Middle frontal gyrus (tissue), 1 donor: ENCODE results near the gene PTGER1.
"Not testable (repeated sequence)": the region's sequence is repeated elsewhere in the genome, so short reads cannot be mapped to it uniquely, and the experiment has no call there.

Experiments
- DNase-seq: peaks from one replicate; pipeline ENCODE4 v3.0.0-alpha.2; 2015; ENCODE audit warnings: low spot score; ENCODE audit errors: extremely low spot score

The PTGER1 gene

GRCh38 chr19:14475251-14476073 lies at the start of gene PTGER1:
TSS of gene PTGER1 (minus strand) at chr19:14475354. CDS start at chr19:14474320, 1,034 bp downstream.
- DNase-seq: no peak

- DNase-seq: no peak
These were observed 45.4 kb upstream of the PTGER1 start for GRCh38 chr19:14520543-14520942.

- no peak for DNase-seq
These were observed 44.8 kb upstream of the PTGER1 start for GRCh38 chr19:14519860-14520407.

GRCh38 chr19:14519245-14519859 lies 44.2 kb upstream of the PTGER1 start:
- no peak for DNase-seq

GRCh38 chr19:14517840-14518505 lies 42.8 kb upstream of the PTGER1 start, which contains the start of gene DNAJB1:
TSS of gene DNAJB1 (minus strand) at chr19:14518397. CDS start at chr19:14518349, 48 bp downstream.
- peak; percentile 74 for DNase-seq

GRCh38 chr19:14517446-14517839 lies 42.3 kb upstream of the PTGER1 start:
- DNase-seq: no peak

- DNase-seq: no peak
These were observed 41.7 kb upstream of the PTGER1 start for GRCh38 chr19:14516746-14517438.

- no peak for DNase-seq
These were observed 40.9 kb upstream of the PTGER1 start for GRCh38 chr19:14516048-14516534.

GRCh38 chr19:14515501-14516047 lies 40.4 kb upstream of the PTGER1 start:
- no peak for DNase-seq

GRCh38 chr19:14514215-14514863 lies 39.2 kb upstream of the PTGER1 start:
- no peak for DNase-seq

- no peak for DNase-seq
These were observed 37.3 kb upstream of the PTGER1 start for GRCh38 chr19:14512406-14512961.

GRCh38 chr19:14511229-14511593 lies 36.1 kb upstream of the PTGER1 start:
- DNase-seq: no peak

- peak; percentile 56 for DNase-seq
These were observed 35.4 kb upstream of the PTGER1 start for GRCh38 chr19:14510311-14511228.

- DNase-seq: no peak
These were observed 32.8 kb upstream of the PTGER1 start for GRCh38 chr19:14507704-14508542.

- DNase-seq: no peak
These were observed 30.5 kb upstream of the PTGER1 start for GRCh38 chr19:14505488-14506239.

- DNase-seq: not testable (repeated sequence)
These were observed 29.4 kb upstream of the PTGER1 start for GRCh38 chr19:14504575-14504974.

GRCh38 chr19:14503285-14503684 lies 28.1 kb upstream of the PTGER1 start:
- DNase-seq: no peak
